Neural crest cell (in vitro differentiated cells): ENCODE measurements around the gene RNF208. TPM values are rescaled to one million over a fixed set of nuclear protein-coding genes. Genes with fewer than 3 reads are reported as not detected.
"Not testable (repeated sequence)": the region's sequence is repeated elsewhere in the genome, so short reads cannot be mapped to it uniquely, and the experiment has no call there.

Experiments
- DNase-seq: peaks from one replicate; pipeline ENCODE4 v3.0.0; 2021; ENCODE audit warnings: low read depth, mixed read lengths, low spot score
- H3K27ac Mint-ChIP-seq: one replicate; pipeline ENCODE4 v1.8.0; 2021; ENCODE audit warnings: mild to moderate bottlenecking, mixed read lengths; ENCODE audit not compliant: unreplicated experiment
- H3K27me3 Mint-ChIP-seq: 2 replicates; pipeline ENCODE4 v1.8.0; 2021; ENCODE audit warnings: low read depth, mild to moderate bottlenecking, mixed read lengths
- H3K36me3 Mint-ChIP-seq: 2 replicates; pipeline ENCODE4 v1.8.0; 2021; ENCODE audit warnings: low read depth, mild to moderate bottlenecking, mixed read lengths
- H3K4me1 Mint-ChIP-seq: 2 replicates; pipeline ENCODE4 v1.8.0; 2021; ENCODE audit warnings: mixed read lengths
- H3K4me3 Mint-ChIP-seq: one replicate; pipeline ENCODE4 v1.8.0; 2021; ENCODE audit warnings: mild to moderate bottlenecking, mixed read lengths
- H3K9me3 Mint-ChIP-seq: 2 replicates; pipeline ENCODE4 v1.8.0; 2021; ENCODE audit warnings: mixed read lengths
- CTCF ChIP-seq: fragments of 200-600 bp; sonication (generic); conservative IDR thresholded peaks from 2 replicates; pipeline ENCODE4 v1.5.0; 2021; ENCODE audit warnings: antibody characterized with exemption, mild to moderate bottlenecking
- total RNA-seq: library from RNA; stranded (reverse); gene quantifications from 2 replicates; pipeline ENCODE4 v1.2.1, GENCODE V29; 2021

RNF208 gene
- total RNA-seq, 1 donor from 2014 or later, result 10.1 TPM

DNA sequence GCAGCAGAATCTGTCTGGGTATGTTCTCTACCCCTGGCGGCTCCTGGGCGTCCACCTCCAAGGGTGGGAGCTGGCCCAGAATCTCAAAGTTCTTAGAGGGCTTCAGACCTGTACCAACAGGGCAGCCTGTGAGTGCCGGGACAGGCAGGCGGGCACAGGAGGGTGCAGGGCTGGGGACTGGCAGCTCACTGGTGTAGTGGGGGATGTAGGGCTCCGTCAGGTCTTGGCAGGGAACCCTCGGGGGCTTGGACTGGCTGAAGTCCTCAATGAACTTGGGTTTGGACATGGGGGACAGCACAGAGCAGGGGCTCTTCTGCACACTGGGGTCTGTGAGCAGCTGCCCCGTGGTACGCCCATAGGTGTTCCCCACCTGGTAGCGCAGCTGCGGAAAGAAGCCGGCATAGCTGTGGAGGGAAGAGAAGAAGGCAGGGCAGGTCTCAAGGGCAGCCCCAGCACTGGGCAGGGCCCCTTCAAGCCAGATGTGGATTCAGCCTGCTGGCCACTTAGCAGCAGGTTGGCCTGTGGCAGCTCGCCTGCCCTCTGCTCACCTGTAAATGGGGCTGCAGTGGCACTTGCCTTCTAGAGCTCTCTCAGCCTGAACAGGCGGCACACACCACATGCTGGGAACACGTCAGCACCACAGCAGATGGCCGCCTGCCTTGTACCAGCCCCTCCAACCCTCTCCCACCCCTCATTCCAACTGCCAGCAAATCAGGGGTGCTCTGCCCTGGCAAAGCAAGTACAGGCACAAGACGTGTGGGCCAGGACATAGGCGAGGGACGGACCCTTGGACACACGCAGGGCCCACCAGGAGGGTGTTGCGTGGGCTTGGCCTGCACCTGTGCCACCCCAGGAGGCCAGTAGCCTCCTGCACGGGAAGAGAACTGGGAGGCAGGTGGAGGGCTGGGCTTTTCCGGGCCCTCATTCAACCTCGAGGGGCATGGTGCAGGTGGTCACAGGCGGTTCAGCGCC is 23.7 kb upstream of the RNF208 start:
- no peak for TF ChIP-seq CTCF
- Mint-ChIP-seq H3K4me1 (peaks cover 17% of the 10 kb centered on the region), H3K27ac (no peak overlapping the region), H3K27me3 (peaks cover 4% of the 10 kb centered on the region), H3K36me3 (peaks cover 11% of the 10 kb centered on the region), H3K4me3 (peak overlapping the region; percentile 91), H3K9me3 (no peaks in the 10 kb centered on the region)
- no peak for DNase-seq

- TF ChIP-seq CTCF, result no peak
- Mint-ChIP-seq H3K9me3 (no peaks in the 10 kb centered on the region), H3K4me1 (peaks cover 18% of the 10 kb centered on the region), H3K36me3 (peaks cover 11% of the 10 kb centered on the region), H3K27me3 (peaks cover 4% of the 10 kb centered on the region), H3K27ac (no peak overlapping the region), H3K4me3 (peak overlapping the region; percentile 91)
- DNase-seq, result no peak
Measured at GRCh38 chr9:137244486-137245449, 22.7 kb upstream of the RNF208 start.

GRCh38 chr9:137243626-137244485 is 21.8 kb upstream of the RNF208 start:
- H3K4me1 Mint-ChIP-seq, result peaks cover 22% of the 10 kb centered on the region
- H3K36me3 Mint-ChIP-seq, result peaks cover 11% of the 10 kb centered on the region
- H3K27me3 Mint-ChIP-seq, result peaks cover 4% of the 10 kb centered on the region
- no peak for DNase-seq
- no peaks in the 10 kb centered on the region for H3K9me3 Mint-ChIP-seq
- H3K27ac Mint-ChIP-seq, result no peak overlapping the region
- TF ChIP-seq CTCF, result no peak
- H3K4me3 Mint-ChIP-seq, result peak overlapping the region; percentile 91

DNA sequence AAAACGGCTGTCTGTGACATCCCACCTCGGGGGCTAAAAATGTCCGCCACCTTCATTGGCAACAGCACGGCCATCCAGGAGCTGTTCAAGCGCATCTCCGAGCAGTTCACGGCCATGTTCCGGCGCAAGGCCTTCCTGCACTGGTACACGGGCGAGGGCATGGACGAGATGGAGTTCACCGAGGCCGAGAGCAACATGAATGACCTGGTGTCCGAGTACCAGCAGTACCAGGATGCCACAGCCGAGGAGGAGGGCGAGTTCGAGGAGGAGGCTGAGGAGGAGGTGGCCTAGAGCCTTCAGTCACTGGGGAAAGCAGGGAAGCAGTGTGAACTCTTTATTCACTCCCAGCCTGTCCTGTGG is 21.2 kb upstream of the RNF208 start:
- peak overlapping the region; percentile 91 for H3K4me3 Mint-ChIP-seq
- peaks cover 11% of the 10 kb centered on the region for H3K36me3 Mint-ChIP-seq
- not testable (repeated sequence) for DNase-seq, H3K27ac Mint-ChIP-seq, H3K9me3 Mint-ChIP-seq, H3K27me3 Mint-ChIP-seq
- peaks cover 24% of the 10 kb centered on the region for H3K4me1 Mint-ChIP-seq

DNA sequence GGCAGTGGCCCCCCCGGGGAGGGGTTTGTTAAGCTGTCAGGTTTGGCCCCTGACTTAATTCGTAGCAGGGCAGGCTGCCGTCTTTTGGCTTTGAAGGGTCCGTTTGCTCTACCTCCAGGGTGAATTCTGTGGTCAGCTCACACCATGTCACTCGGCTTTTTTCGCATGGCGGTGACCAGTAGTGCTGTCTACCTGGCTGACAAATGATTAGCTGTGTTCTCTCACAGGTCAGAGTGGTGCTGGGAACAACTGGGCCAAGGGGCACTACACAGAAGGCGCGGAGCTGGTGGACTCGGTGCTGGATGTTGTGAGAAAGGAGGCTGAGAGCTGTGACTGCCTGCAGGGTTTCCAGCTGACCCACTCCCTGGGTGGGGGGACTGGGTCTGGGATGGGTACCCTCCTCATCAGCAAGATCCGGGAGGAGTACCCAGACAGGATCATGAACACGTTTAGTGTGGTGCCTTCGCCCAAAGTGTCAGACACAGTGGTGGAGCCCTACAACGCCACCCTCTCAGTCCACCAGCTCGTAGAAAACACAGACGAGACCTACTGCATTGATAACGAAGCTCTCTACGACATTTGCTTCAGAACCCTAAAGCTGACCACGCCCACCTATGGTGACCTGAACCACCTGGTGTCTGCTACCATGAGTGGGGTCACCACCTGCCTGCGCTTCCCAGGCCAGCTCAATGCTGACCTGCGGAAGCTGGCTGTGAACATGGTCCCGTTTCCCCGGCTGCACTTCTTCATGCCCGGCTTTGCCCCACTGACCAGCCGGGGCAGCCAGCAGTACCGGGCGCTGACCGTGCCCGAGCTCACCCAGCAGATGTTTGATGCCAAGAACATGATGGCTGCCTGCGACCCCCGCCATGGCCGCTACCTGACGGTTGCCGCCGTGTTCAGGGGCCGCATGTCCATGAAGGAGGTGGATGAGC is 20.5 kb upstream of the RNF208 start:
- Mint-ChIP-seq H3K27me3 (peaks cover 4% of the 10 kb centered on the region), H3K4me1 (peaks cover 24% of the 10 kb centered on the region), H3K36me3 (peaks cover 11% of the 10 kb centered on the region), H3K9me3 (no peaks in the 10 kb centered on the region), H3K4me3 (peak overlapping the region; percentile 91), H3K27ac (peak overlapping the region; percentile 57)
- DNase-seq, result no peak
- TF ChIP-seq CTCF, result no peak
